ENCODE results near the gene SHLD1.

Gene SHLD1

GRCh38 chr20:5751856-5752255 lies 1.7 kb downstream of the SHLD1 start:
- Histone ChIP-seq H3K9me3 (ENCODE audit: severe bottlenecking) (peaks cover 6% of the 10 kb centered on the region), H3K36me3 (no peaks in the 10 kb centered on the region), H3K27ac (no peak overlapping the region), H3K4me3 (ENCODE audit: low read depth, low read length) (no peak overlapping the region), H3K27me3 (ENCODE audit: insufficient read depth, low read depth, severe bottlenecking) (no peaks in the 10 kb centered on the region)
- no peak for DNase-seq
- TF ChIP-seq, protein P1, sequence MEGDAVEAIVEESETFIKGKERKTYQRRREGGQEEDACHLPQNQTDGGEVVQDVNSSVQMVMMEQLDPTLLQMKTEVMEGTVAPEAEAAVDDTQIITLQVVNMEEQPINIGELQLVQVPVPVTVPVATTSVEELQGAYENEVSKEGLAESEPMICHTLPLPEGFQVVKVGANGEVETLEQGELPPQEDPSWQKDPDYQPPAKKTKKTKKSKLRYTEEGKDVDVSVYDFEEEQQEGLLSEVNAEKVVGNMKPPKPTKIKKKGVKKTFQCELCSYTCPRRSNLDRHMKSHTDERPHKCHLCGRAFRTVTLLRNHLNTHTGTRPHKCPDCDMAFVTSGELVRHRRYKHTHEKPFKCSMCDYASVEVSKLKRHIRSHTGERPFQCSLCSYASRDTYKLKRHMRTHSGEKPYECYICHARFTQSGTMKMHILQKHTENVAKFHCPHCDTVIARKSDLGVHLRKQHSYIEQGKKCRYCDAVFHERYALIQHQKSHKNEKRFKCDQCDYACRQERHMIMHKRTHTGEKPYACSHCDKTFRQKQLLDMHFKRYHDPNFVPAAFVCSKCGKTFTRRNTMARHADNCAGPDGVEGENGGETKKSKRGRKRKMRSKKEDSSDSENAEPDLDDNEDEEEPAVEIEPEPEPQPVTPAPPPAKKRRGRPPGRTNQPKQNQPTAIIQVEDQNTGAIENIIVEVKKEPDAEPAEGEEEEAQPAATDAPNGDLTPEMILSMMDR (IDR thresholded peaks at IDR 0.05; ENCODE audit: low read depth, low read length): no peak

DNA sequence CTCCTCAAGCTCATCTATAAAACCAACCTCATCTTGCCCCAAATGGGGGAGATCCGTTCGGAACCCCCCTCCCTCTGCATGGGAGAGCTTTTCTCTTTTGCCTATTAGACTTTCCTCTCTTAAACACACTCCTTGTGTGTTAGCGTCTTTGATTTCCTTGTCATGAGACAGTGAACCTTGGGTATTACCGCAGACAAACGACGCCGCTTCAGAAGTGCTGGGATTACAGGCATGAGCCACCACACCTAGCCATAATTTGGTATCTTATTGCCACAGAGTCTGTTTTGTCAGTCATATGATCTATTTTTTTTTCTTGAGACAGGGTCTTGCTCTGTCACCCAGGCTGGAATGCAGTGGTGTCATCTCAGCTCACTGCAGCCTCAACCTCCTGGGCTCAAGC lies 3.6 kb downstream of the SHLD1 start:
- Histone ChIP-seq H3K36me3 (no peaks in the 10 kb centered on the region), H3K4me3 (ENCODE audit: low read depth, low read length) (no peak overlapping the region), H3K9me3 (ENCODE audit: severe bottlenecking) (peaks cover 6% of the 10 kb centered on the region), H3K27me3 (ENCODE audit: insufficient read depth, low read depth, severe bottlenecking) (no peaks in the 10 kb centered on the region), H3K27ac (no peak overlapping the region)
- no peak for DNase-seq
- TF ChIP-seq, protein P1 (IDR thresholded peaks at IDR 0.05; ENCODE audit: low read depth, low read length): no peak

- no peak overlapping the region for H3K4me3 ChIP-seq (ENCODE audit: low read depth, low read length)
- H3K36me3 ChIP-seq: no peaks in the 10 kb centered on the region
- no peak overlapping the region for H3K27ac ChIP-seq
- no peaks in the 10 kb centered on the region for H3K9me3 ChIP-seq (ENCODE audit: severe bottlenecking)
- no peak for DNase-seq
- TF ChIP-seq, protein P1 (IDR thresholded peaks at IDR 0.05; ENCODE audit: low read depth, low read length): no peak
- no peaks in the 10 kb centered on the region for H3K27me3 ChIP-seq (ENCODE audit: insufficient read depth, low read depth, severe bottlenecking)
Observed at GRCh38 chr20:5757949-5758348, 7.7 kb downstream of the SHLD1 start.

DNA sequence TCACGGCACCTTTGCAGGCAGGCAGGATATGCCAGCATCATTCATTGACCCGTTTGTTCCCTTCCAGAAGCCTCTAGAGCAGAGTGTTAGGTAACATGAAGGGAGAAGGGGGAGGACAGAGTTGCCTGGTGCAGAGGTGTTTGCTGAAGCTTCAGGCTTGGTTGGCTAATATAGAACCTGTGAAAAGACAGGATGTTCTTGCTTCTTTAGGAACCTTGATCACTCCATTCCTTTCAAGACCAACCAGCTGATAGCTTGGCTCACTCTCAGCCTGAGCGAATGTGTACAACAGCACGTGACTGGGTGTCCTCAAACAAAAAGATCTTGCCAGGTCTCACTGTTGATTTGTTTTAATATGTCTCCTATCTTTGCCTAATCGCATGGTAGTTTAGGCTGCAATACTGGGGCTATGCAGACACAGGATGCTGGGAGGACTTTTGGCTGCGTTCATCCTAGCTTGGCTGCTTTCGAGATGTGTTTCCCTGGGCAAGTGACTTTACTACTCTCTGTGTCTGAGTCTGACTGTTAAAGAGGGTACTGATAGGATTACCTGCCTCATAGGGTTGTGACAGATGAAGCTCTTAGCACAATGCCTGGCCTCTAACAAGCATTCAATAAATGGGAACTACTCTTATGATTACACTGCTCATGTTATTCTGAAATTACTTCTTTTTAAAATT lies 16.0 kb downstream of the SHLD1 start:
- no peak overlapping the region for H3K27ac ChIP-seq
- TF ChIP-seq, protein P1 (IDR thresholded peaks at IDR 0.05; ENCODE audit: low read depth, low read length): no peak
- no peak overlapping the region for H3K4me3 ChIP-seq (ENCODE audit: low read depth, low read length)
- no peaks in the 10 kb centered on the region for H3K9me3 ChIP-seq (ENCODE audit: severe bottlenecking)
- no peak for DNase-seq
- H3K36me3 ChIP-seq: no peaks in the 10 kb centered on the region
- H3K27me3 ChIP-seq (ENCODE audit: insufficient read depth, low read depth, severe bottlenecking): no peaks in the 10 kb centered on the region

- DNase-seq: no peak
- Histone ChIP-seq H3K9me3 (ENCODE audit: severe bottlenecking) (no peaks in the 10 kb centered on the region), H3K27me3 (ENCODE audit: insufficient read depth, low read depth, severe bottlenecking) (no peaks in the 10 kb centered on the region), H3K27ac (no peak overlapping the region), H3K36me3 (no peaks in the 10 kb centered on the region), H3K4me3 (ENCODE audit: low read depth, low read length) (no peak overlapping the region)
- TF ChIP-seq, protein P1 (IDR thresholded peaks at IDR 0.05; ENCODE audit: low read depth, low read length): no peak
Observed at GRCh38 chr20:5767493-5768098, 17.4 kb downstream of the SHLD1 start.

Data from WERI-Rb-1 (cell line).